ENCODE data around the gene MPHOSPH10.
"Not testable (repeated sequence)": the region's sequence is repeated elsewhere in the genome, so short reads cannot be mapped to it uniquely, and the experiment has no call there.

Gene MPHOSPH10

DNA sequence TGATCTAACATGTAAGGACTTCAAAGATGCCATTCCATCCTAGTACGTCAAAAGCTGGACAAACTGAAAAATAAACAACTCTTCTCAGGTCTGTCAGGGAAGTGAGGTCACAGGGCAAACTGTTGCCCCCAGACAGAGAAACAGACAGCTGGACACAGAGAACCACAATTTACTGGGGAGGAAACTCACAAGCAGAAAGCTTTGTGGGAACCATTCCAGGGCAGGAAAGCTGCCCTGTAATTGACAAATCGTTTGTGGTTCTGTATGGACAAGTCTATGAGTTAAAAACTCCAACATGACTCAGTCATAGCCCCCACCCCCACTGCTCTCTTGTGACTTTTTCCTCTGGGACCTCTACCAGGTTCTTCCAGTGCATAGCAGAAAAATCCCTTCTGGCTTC is 28.8 kb upstream of the MPHOSPH10 start:
- Histone ChIP-seq H3K79me2 (ENCODE audit: insufficient read depth, low read length) (no peaks in the 10 kb centered on the region), H3F3A (ENCODE audit: insufficient read depth, low read length) (no peaks in the 10 kb centered on the region), H3K36me3 (ENCODE audit: insufficient read depth, low read length) (no peaks in the 10 kb centered on the region; the same call in 1 of the 2 replicates), H3K4me1 (ENCODE audit: insufficient read depth, low read length, severe bottlenecking) (no peaks in the 10 kb centered on the region), H3K27ac (ENCODE audit: low read depth, low read length, poor library complexity, severe bottlenecking) (no peak overlapping the region), H3K27me3 (ENCODE audit: insufficient read depth, low read length) (no peaks in the 10 kb centered on the region), H3K4me3 (ENCODE audit: low read depth, low read length, poor library complexity, severe bottlenecking) (no peak overlapping the region), H4K20me1 (ENCODE audit: insufficient read depth, low read length) (no peaks in the 10 kb centered on the region), H3K9ac (ENCODE audit: low read length) (no peak overlapping the region), H3K9me3 (ENCODE audit: low read length) (peaks cover 2% of the 10 kb centered on the region; the same call in 1 of the 2 replicates), H3K9me2 (ENCODE audit: low read depth, low read length) (no peaks in the 10 kb centered on the region), H2AFZ (ENCODE audit: low read length) (no peak overlapping the region), H3K4me2 (ENCODE audit: low read length) (no peak overlapping the region)
- TF ChIP-seq EZH2 (IDR thresholded peaks at IDR 0.05; ENCODE audit: borderline replicate concordance, low read length), result no peak
- no peak for TF ChIP-seq CTCF (IDR thresholded peaks at IDR 0.05; ENCODE audit: low read length)

DNA sequence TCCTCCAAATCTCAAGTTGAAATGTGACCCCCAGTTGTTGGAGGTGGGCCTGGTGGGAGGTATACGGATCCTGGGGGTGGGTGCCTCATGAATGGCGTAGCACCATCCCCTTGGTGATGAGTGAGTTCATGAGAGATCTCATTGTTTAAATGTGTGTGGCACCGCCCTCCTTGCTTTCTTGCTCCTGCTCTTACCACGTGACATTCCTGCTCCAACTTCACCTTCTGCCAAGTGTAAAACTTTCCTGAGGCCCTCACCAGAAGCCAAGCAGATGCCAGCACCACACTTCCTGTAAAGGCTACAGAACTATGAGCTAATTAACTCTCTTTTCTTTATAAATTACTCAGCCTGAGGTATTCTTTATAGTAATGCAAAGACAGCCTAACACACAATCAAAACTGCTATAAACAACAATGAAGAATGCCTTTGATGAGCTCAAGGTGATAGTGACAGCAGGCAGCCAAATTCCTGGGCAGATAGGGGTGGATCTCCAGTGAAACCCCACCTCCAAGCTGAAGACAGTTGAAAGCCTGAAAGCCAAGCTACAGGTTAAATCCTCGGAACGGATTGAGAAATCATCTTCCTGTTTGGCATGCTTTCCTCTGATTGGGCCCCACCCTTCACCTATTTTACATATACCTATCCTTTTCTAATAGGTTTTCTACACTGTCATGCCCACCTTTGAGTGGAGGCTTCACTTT is 27.3 kb upstream of the MPHOSPH10 start:
- H3K9ac ChIP-seq (ENCODE audit: low read length), result no peak overlapping the region
- H3K27me3 ChIP-seq (ENCODE audit: insufficient read depth, low read length), result no peaks in the 10 kb centered on the region
- no peak overlapping the region for H3K27ac ChIP-seq (ENCODE audit: low read depth, low read length, poor library complexity, severe bottlenecking)
- no peak overlapping the region for H2AFZ ChIP-seq (ENCODE audit: low read length)
- no peaks in the 10 kb centered on the region for H3K9me2 ChIP-seq (ENCODE audit: low read depth, low read length)
- H3K4me2 ChIP-seq (ENCODE audit: low read length), result no peak overlapping the region
- H3K79me2 ChIP-seq (ENCODE audit: insufficient read depth, low read length), result no peaks in the 10 kb centered on the region
- no peaks in the 10 kb centered on the region for H3K4me1 ChIP-seq (ENCODE audit: insufficient read depth, low read length, severe bottlenecking)
- peaks cover 2% of the 10 kb centered on the region; the same call in 1 of the 2 replicates for H3K9me3 ChIP-seq (ENCODE audit: low read length)
- H3F3A ChIP-seq (ENCODE audit: insufficient read depth, low read length), result no peaks in the 10 kb centered on the region
- H3K4me3 ChIP-seq (ENCODE audit: low read depth, low read length, poor library complexity, severe bottlenecking), result no peak overlapping the region
- no peaks in the 10 kb centered on the region; the same call in 1 of the 2 replicates for H3K36me3 ChIP-seq (ENCODE audit: insufficient read depth, low read length)
- H4K20me1 ChIP-seq (ENCODE audit: insufficient read depth, low read length), result no peaks in the 10 kb centered on the region
- TF ChIP-seq CTCF (IDR thresholded peaks at IDR 0.05; ENCODE audit: low read length), result no peak

DNA sequence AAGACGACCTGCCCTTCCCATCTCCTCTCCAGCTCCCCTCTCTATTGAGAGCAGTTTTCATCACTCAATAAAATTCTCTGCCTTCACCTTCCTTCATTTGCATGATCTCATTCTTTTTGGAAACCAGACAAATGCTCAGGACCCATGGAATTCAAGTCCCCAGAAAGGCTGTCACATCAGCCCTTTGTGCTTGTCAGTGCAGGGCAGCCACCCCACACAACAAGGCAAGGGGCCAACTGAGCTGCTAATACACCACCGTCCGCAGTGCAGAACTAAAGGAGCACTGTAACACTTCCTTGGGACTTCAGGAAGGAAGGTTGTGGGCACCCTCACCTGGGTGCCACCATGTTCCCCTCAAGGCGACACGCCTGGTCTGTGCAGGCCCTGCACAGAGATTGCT is 26.6 kb upstream of the MPHOSPH10 start:
- Histone ChIP-seq H3K9me3 (ENCODE audit: low read length) (peaks cover 2% of the 10 kb centered on the region; the same call in 1 of the 2 replicates), H3K27me3 (ENCODE audit: insufficient read depth, low read length) (no peaks in the 10 kb centered on the region), H3K9me2 (ENCODE audit: low read depth, low read length) (no peaks in the 10 kb centered on the region), H3K9ac (ENCODE audit: low read length) (no peak overlapping the region), H3K4me1 (ENCODE audit: insufficient read depth, low read length, severe bottlenecking) (no peaks in the 10 kb centered on the region), H3K4me2 (ENCODE audit: low read length) (no peak overlapping the region), H3F3A (ENCODE audit: insufficient read depth, low read length) (no peaks in the 10 kb centered on the region), H3K79me2 (ENCODE audit: insufficient read depth, low read length) (no peaks in the 10 kb centered on the region), H3K4me3 (ENCODE audit: low read depth, low read length, poor library complexity, severe bottlenecking) (no peak overlapping the region), H3K27ac (ENCODE audit: low read depth, low read length, poor library complexity, severe bottlenecking) (no peak overlapping the region), H3K36me3 (ENCODE audit: insufficient read depth, low read length) (peaks cover 5% of the 10 kb centered on the region), H2AFZ (ENCODE audit: low read length) (no peak overlapping the region), H4K20me1 (ENCODE audit: insufficient read depth, low read length) (no peaks in the 10 kb centered on the region)
- TF ChIP-seq CTCF (IDR thresholded peaks at IDR 0.05; ENCODE audit: low read length) (no peak), EZH2 (IDR thresholded peaks at IDR 0.05; ENCODE audit: borderline replicate concordance, low read length) (no peak)

DNA sequence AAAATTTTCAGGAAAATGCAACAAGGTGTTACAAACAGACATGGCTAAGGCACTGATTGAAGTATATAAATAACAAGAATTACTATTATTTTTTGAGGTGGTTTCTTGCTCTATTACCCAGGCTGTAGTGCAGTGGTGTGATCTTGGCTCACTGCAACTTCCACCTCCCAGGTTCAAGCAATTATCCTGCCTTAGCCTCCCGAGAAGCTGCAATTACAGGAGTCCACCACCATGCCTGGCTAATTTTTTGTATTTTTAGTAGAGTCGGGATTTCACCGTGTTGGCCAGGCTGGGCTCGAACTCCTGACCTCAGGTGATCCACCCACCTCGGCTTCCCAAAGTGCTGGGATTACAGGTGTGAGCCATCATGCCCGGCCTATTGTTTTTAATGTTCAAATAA is 24.0 kb upstream of the MPHOSPH10 start:
- not testable (repeated sequence) for H2AFZ ChIP-seq (ENCODE audit: low read length); H3K9me3 ChIP-seq (ENCODE audit: low read length); H3K27ac ChIP-seq (ENCODE audit: low read depth, low read length, poor library complexity, severe bottlenecking); H3K79me2 ChIP-seq (ENCODE audit: insufficient read depth, low read length); H3K9ac ChIP-seq (ENCODE audit: low read length); H3K4me3 ChIP-seq (ENCODE audit: low read depth, low read length, poor library complexity, severe bottlenecking); H4K20me1 ChIP-seq (ENCODE audit: insufficient read depth, low read length); H3K4me2 ChIP-seq (ENCODE audit: low read length); H3K9me2 ChIP-seq (ENCODE audit: low read depth, low read length); H3F3A ChIP-seq (ENCODE audit: insufficient read depth, low read length); H3K4me1 ChIP-seq (ENCODE audit: insufficient read depth, low read length, severe bottlenecking); H3K27me3 ChIP-seq (ENCODE audit: insufficient read depth, low read length)
- peaks cover 11% of the 10 kb centered on the region for H3K36me3 ChIP-seq (ENCODE audit: insufficient read depth, low read length)
